IMR-90 (cell line): ENCODE results near the gene ADAM12.

Experiments
- FOS ChIP-seq: fragments of 150-350 bp; IDR thresholded peaks from 2 replicates; pipeline ENCODE4 v1.6.1; 2016; ENCODE audit warnings: low read depth, low read length
- MAFK ChIP-seq: IDR thresholded peaks from 2 replicates; pipeline ENCODE4 v1.6.1; 2012; ENCODE audit warnings: low read depth, low read length, improper control_type of control experiment
- MAZ ChIP-seq: IDR thresholded peaks from 2 replicates; pipeline ENCODE4 v1.6.1; 2012; ENCODE audit warnings: low read depth, mild to moderate bottlenecking, low read length, improper control_type of control experiment, moderate library complexity, borderline replicate concordance
- POLR2A ChIP-seq: IDR thresholded peaks from 2 replicates; pipeline ENCODE4 v1.6.1; 2012; ENCODE audit warnings: mild to moderate bottlenecking, low read depth, low read length
- RAD21 ChIP-seq: IDR thresholded peaks from 2 replicates; pipeline ENCODE4 v1.6.1; 2012; ENCODE audit warnings: low read length, improper control_type of control experiment
- RCOR1 ChIP-seq: IDR thresholded peaks from 2 replicates; pipeline ENCODE4 v1.6.1; 2012; ENCODE audit warnings: mild to moderate bottlenecking, low read length, improper control_type of control experiment; ENCODE audit not compliant: insufficient replicate concordance
- SMC3 ChIP-seq: fragments of 150-350 bp; IDR thresholded peaks from 2 replicates; pipeline ENCODE4 v1.6.1; 2016; ENCODE audit warnings: low read depth, mild to moderate bottlenecking, antibody characterized with exemption, low read length, moderate library complexity
- TF ChIP-seq, protein P1 (sequence below): conservative IDR thresholded peaks from 2 replicates; pipeline ENCODE4 v1.5.1; 2012; ENCODE audit warnings: mild to moderate bottlenecking, low read depth, low read length, improper control_type of control experiment

DNA sequence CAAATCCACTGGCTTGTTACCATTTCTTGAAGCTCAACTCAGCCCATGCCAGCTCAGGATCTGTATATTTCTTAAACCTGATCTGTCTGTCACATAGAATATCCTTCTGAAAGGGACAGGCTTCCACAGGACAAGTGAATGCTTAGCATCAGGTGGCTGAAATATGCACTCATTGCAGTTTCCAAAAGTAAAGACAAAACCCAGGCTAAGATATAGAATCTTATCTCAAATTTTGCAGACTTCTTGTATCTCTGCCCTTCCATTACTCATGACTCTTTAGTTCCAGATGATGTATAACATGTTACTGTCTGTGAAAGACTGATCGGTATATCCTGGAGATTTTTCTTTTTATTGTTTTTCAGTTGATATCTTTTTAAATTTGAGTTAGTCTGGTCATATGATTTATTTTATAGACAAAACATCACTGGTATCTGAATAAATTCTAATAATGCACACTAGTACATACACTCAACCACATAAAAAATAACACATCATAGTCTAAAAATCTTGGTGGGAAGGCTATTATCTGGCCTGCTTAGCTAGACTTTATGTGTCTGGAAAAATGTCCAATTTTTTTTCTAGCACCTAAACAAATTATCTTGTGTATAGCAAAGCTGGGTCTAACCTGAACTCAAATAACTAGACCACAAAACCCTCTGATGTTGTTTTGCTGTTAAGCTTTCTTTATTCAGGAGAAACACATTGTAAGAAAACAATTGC is 182.6 kb downstream of the ADAM12 start:
- TF ChIP-seq RAD21 (no peak), SMC3 (no peak), POLR2A (no peak), MAFK (no peak), FOS (no peak), MAZ (no peak), RCOR1 (no peak)
- TF ChIP-seq, protein P1, sequence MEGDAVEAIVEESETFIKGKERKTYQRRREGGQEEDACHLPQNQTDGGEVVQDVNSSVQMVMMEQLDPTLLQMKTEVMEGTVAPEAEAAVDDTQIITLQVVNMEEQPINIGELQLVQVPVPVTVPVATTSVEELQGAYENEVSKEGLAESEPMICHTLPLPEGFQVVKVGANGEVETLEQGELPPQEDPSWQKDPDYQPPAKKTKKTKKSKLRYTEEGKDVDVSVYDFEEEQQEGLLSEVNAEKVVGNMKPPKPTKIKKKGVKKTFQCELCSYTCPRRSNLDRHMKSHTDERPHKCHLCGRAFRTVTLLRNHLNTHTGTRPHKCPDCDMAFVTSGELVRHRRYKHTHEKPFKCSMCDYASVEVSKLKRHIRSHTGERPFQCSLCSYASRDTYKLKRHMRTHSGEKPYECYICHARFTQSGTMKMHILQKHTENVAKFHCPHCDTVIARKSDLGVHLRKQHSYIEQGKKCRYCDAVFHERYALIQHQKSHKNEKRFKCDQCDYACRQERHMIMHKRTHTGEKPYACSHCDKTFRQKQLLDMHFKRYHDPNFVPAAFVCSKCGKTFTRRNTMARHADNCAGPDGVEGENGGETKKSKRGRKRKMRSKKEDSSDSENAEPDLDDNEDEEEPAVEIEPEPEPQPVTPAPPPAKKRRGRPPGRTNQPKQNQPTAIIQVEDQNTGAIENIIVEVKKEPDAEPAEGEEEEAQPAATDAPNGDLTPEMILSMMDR, result no peak
